ENCODE data around the gene TMEM164. TPM values are rescaled to one million over a fixed set of nuclear protein-coding genes. Genes with fewer than 3 reads are reported as not detected.

The TMEM164 gene
- total RNA-seq, 1 experiment from 2014 or later, result 26.2 TPM

DNA sequence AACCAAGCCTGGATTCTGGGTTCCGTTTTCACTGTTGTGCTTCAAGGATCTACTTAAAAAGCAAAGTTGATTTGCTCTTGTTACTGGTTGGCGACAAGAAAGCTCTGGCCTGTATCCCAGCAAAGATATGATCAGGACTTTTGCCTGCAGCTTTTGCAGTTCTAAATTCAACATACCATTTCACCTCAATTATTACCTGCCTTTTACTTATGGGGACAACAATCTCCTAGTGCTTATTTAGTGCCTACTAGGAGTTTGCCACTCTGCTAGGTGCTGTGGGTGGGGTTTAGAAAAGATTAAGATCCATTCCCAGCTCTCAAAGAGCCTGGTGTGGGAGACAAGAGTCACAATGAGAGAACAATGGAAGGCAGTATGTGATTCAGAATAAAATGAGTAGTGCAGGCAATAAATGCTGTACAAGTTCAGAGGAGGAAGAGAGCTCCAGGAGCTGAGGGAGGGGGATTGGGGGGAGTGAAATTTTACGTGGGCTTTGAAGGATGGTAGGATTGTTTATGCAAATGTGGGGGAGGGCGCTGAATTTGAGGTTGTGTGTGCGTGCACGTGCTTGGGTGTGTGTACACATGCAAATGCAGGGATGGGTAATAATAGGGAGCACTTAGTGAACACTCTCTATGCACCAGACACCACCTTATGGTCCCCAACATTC, 5.0 kb upstream of the TMEM164 start:
- Histone ChIP-seq H3K9me3 (no peaks in the 10 kb centered on the region), H3K36me3 (ENCODE audit: control insufficient read depth, insufficient read depth, low read length) (no peaks in the 10 kb centered on the region), H3K4me3 (ENCODE audit: low read depth, low read length) (no peak overlapping the region), H3K27me3 (replicated peaks; ENCODE audit: control insufficient read depth, insufficient read depth, low read length) (no peaks in the 10 kb centered on the region), H3K4me1 (no peaks in the 10 kb centered on the region)
- POLR2A ChIA-PET, result no interaction called here
- CTCF ChIA-PET, result no interaction called here
- no TSS peak for BruUV-seq (replicated peaks)
- H3K27me3 Mint-ChIP-seq (ENCODE audit: insufficient read depth, unreplicated experiment), result no peaks in the 10 kb centered on the region
- TF ChIP-seq, protein P1, sequence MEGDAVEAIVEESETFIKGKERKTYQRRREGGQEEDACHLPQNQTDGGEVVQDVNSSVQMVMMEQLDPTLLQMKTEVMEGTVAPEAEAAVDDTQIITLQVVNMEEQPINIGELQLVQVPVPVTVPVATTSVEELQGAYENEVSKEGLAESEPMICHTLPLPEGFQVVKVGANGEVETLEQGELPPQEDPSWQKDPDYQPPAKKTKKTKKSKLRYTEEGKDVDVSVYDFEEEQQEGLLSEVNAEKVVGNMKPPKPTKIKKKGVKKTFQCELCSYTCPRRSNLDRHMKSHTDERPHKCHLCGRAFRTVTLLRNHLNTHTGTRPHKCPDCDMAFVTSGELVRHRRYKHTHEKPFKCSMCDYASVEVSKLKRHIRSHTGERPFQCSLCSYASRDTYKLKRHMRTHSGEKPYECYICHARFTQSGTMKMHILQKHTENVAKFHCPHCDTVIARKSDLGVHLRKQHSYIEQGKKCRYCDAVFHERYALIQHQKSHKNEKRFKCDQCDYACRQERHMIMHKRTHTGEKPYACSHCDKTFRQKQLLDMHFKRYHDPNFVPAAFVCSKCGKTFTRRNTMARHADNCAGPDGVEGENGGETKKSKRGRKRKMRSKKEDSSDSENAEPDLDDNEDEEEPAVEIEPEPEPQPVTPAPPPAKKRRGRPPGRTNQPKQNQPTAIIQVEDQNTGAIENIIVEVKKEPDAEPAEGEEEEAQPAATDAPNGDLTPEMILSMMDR (IDR thresholded peaks at IDR 0.05; ENCODE audit: insufficient read depth in 1 of 2, low read depth in 1 of 2, low read length in 1 of 2, severe bottlenecking in 1 of 2, unreplicated experiment in 1 of 2), result no peak
- intact Hi-C loops (cut with micrococcal nuclease; ENCODE audit: unreplicated experiment), result no loop called here
- no peak for DNase-seq
- H3K36me3 Mint-ChIP-seq (ENCODE audit: insufficient read depth, unreplicated experiment), result no peaks in the 10 kb centered on the region
- peaks cover 7% of the 10 kb centered on the region for H3K4me1 Mint-ChIP-seq (ENCODE audit: low read depth, unreplicated experiment)
- no peaks in the 10 kb centered on the region for H3K9me3 Mint-ChIP-seq (ENCODE audit: unreplicated experiment)
- peak overlapping the region; percentile 47 for H3K27ac Mint-ChIP-seq (ENCODE audit: unreplicated experiment)
- H3K4me3 Mint-ChIP-seq (ENCODE audit: unreplicated experiment), result no peak overlapping the region

DNA sequence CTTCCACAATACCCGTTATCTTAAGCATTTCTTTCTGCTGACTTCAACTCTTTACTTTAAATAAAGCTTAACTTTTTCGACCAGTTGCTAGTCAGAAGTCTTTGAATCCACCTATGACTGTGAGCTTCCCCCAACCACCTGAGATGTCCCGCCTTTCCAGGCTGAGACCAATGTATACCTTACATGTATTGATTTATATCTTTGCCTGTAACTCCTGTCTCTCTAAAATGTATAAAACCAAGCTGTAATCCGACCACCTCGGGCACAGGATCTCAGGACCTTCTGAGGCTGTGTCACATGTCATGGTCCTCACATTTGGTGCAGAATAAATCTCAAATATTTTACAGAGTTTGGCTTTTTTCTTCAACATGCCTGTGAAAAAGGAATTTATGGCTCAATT, 2.9 kb upstream of the TMEM164 start:
- no peaks in the 10 kb centered on the region for H3K27me3 Mint-ChIP-seq (ENCODE audit: insufficient read depth, unreplicated experiment)
- CTCF ChIA-PET, result no interaction called here
- intact Hi-C loops (cut with micrococcal nuclease; ENCODE audit: unreplicated experiment), result loop anchor here (5.0 kb wide), 1 partner anchor 88 kb away; no protein-coding TSS in a partner anchor

DNA sequence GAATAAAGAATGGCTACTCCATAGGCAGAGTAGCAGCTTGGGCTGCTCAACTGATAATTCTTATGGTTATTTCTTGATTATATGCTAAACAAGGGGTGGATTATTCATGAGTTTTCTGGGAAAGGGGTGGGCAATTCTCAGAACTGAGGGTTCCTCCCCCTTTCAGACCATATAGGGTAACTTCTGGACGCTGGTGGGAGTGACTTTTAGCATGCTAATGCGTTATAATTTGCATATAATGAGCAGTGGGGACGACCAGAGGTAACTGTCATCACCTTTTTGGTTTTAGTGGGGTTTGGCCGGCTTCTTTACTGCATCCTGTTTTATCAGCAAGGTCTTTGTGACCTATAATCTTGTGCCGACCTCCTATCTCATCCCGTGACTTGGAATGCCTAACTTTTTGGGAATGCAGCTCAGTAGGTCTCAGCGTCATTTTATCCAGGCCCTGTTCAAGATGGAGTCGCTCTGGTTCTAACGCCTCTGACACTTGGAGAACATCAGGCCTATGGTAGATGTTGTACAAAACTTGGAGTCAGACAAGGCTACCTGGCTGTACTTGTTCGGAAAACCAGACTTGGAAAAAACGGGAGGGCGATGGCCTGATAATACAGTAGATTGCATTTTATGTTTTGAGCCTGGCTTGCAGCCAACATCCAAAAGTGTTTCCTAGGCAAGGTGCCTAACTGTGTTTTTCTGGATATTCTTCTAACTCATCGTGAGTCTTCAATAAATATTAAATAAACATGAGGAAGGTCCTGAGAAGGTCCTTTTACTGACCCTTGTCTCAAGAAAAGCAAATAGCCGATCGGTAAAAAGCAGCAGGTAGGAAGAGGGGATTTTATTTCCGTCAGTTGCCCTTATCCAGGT, 1.8 kb upstream of the TMEM164 start:
- Mint-ChIP-seq H3K27me3 (ENCODE audit: insufficient read depth, unreplicated experiment) (no peaks in the 10 kb centered on the region), H3K4me1 (ENCODE audit: low read depth, unreplicated experiment) (peaks cover 7% of the 10 kb centered on the region), H3K27ac (ENCODE audit: unreplicated experiment) (no peak overlapping the region), H3K36me3 (ENCODE audit: insufficient read depth, unreplicated experiment) (no peaks in the 10 kb centered on the region), H3K4me3 (ENCODE audit: unreplicated experiment) (peak overlapping the region; percentile 97), H3K9me3 (ENCODE audit: unreplicated experiment) (no peaks in the 10 kb centered on the region)
- ChIA-PET POLR2A (no interaction called here), CTCF (no interaction called here)
- BruUV-seq (replicated peaks), result no TSS peak
- intact Hi-C loops (cut with micrococcal nuclease; ENCODE audit: unreplicated experiment), result loop anchor here (5.0 kb wide), 1 partner anchor 89 kb away; no protein-coding TSS in a partner anchor
- Histone ChIP-seq H3K36me3 (ENCODE audit: control insufficient read depth, insufficient read depth, low read length) (no peaks in the 10 kb centered on the region), H3K4me1 (no peaks in the 10 kb centered on the region), H3K9me3 (no peaks in the 10 kb centered on the region), H3K4me3 (ENCODE audit: low read depth, low read length) (no peak overlapping the region), H3K27me3 (replicated peaks; ENCODE audit: control insufficient read depth, insufficient read depth, low read length) (no peaks in the 10 kb centered on the region)
- DNase-seq, result no peak
- TF ChIP-seq, protein P1 (IDR thresholded peaks at IDR 0.05; ENCODE audit: insufficient read depth in 1 of 2, low read depth in 1 of 2, low read length in 1 of 2, severe bottlenecking in 1 of 2, unreplicated experiment in 1 of 2), result no peak

More for the DNA sequence above, 2.9 kb upstream of the TMEM164 start:
- Histone ChIP-seq H3K9me3 (no peaks in the 10 kb centered on the region), H3K27me3 (replicated peaks; ENCODE audit: control insufficient read depth, insufficient read depth, low read length) (no peaks in the 10 kb centered on the region), H3K4me3 (ENCODE audit: low read depth, low read length) (no peak overlapping the region), H3K4me1 (no peaks in the 10 kb centered on the region), H3K36me3 (ENCODE audit: control insufficient read depth, insufficient read depth, low read length) (no peaks in the 10 kb centered on the region)
- BruUV-seq (replicated peaks), result no TSS peak
- DNase-seq, result no peak
- Mint-ChIP-seq H3K36me3 (ENCODE audit: insufficient read depth, unreplicated experiment) (no peaks in the 10 kb centered on the region), H3K27ac (ENCODE audit: unreplicated experiment) (no peak overlapping the region), H3K9me3 (ENCODE audit: unreplicated experiment) (no peaks in the 10 kb centered on the region), H3K4me1 (ENCODE audit: low read depth, unreplicated experiment) (peaks cover 7% of the 10 kb centered on the region), H3K4me3 (ENCODE audit: unreplicated experiment) (no peak overlapping the region)
- POLR2A ChIA-PET, result no interaction called here
- TF ChIP-seq, protein P1 (IDR thresholded peaks at IDR 0.05; ENCODE audit: insufficient read depth in 1 of 2, low read depth in 1 of 2, low read length in 1 of 2, severe bottlenecking in 1 of 2, unreplicated experiment in 1 of 2), result no peak
